H1 (cell line): Measurements from ENCODE around the gene TAS2R31. TPM values are rescaled to one million over a fixed set of nuclear protein-coding genes. Genes with fewer than 3 reads are reported as not detected.

Source experiments
- CTCF ChIA-PET: fragments of 300-600 bp; sonication (Branson Sonifier 250); formaldehyde crosslinking; loops from one replicate; lab custom pipeline; 2021; ENCODE audit not compliant: partially characterized antibody; lab: Charles Lee
- POLR2A ChIA-PET: fragments of 300-600 bp; sonication (Branson Sonifier 250); formaldehyde crosslinking; loops from one replicate; lab custom pipeline; 2021; ENCODE audit warnings: inconsistent platforms; ENCODE audit not compliant: partially characterized antibody; lab: Charles Lee
- DNase-seq, 2 experiments: peaks; one replicate each; pipeline versions ENCODE4 v3.0.0 to v3.0.0-alpha.2; 2010 to 2022; ENCODE audit warnings: low spot score in 2 of 2, low read depth in 1 of 2, mixed read lengths in 1 of 2
- FAIRE-seq: peaks from 2 replicates; lab custom pipeline; 2011; peaks lifted over from hg19 to GRCh38; lab: Jason Lieb, UNC
- H2AFZ ChIP-seq: 2 replicates; pipeline ENCODE4 v1.8.1; 2012; ENCODE audit warnings: low read length, inconsistent platforms
- H2AK5ac ChIP-seq: 2 replicates; pipeline ENCODE4 v1.6.1; 2013; ENCODE audit warnings: low read depth, low read length
- H2BK120ac ChIP-seq: replicated peaks from 2 replicates; pipeline ENCODE3; 2013; ENCODE audit warnings: low read depth, low read length, inconsistent platforms
- H2BK12ac ChIP-seq: 2 replicates; pipeline ENCODE4 v1.6.1; 2013; ENCODE audit warnings: low read depth, low read length
- H2BK15ac ChIP-seq: 2 replicates; pipeline ENCODE4 v1.6.1; 2013; ENCODE audit warnings: low read length
- H2BK20ac ChIP-seq: 2 replicates; pipeline ENCODE4 v1.6.1; 2013; ENCODE audit warnings: low read length
- H2BK5ac ChIP-seq: 2 replicates; pipeline ENCODE4 v1.6.1; 2013; ENCODE audit warnings: low read depth, low read length
- H3K14ac ChIP-seq: 2 replicates; pipeline ENCODE4 v1.6.1; 2013; ENCODE audit warnings: inconsistent platforms; ENCODE audit not compliant: insufficient read length
- H3K18ac ChIP-seq: 2 replicates; pipeline ENCODE4 v1.6.1; 2013; ENCODE audit warnings: low read length; ENCODE audit errors: extremely low read depth
- H3K23ac ChIP-seq: 2 replicates; pipeline ENCODE4 v1.6.1; 2013; ENCODE audit warnings: inconsistent platforms; ENCODE audit not compliant: insufficient read length
- H3K23me2 ChIP-seq: 2 replicates; pipeline ENCODE4 v1.6.1; 2013; ENCODE audit warnings: low read depth, low read length
- H3K27ac ChIP-seq: 2 replicates; pipeline ENCODE4 v1.6.1; 2011; ENCODE audit warnings: low read depth, low read length, inconsistent platforms
- H3K27me3 ChIP-seq, 4 experiments: replicated peaks in 1 of 4; 1 replicate in 1 of 4; 2 replicates in 3 of 4; pipeline versions ENCODE4 v1.6.1 to v1.8.1; 2011 to 2013; ENCODE audit warnings: low read length in 3 of 4, mild to moderate bottlenecking in 3 of 4, inconsistent platforms in 2 of 4, mixed read lengths in 2 of 4, moderate library complexity in 1 of 4; ENCODE audit not compliant: control insufficient read depth in 3 of 4, insufficient read depth in 3 of 4; ENCODE audit errors: extremely low read depth in 1 of 4
- H3K36me3 ChIP-seq, 4 experiments: 2 replicates each; pipeline versions ENCODE4 v1.6.1 to v1.8.1; 2011 to 2013; ENCODE audit warnings: mild to moderate bottlenecking in 4 of 4, low read length in 3 of 4, moderate library complexity in 2 of 4, control low read depth in 1 of 4, inconsistent platforms in 1 of 4; ENCODE audit not compliant: insufficient read depth in 4 of 4, control insufficient read depth in 2 of 4
- H3K4ac ChIP-seq: replicated peaks from 2 replicates; pipeline ENCODE3; 2013; ENCODE audit warnings: low read length, low read depth, mixed read lengths, inconsistent platforms; ENCODE audit not compliant: insufficient read length
- H3K4me1 ChIP-seq, 4 experiments: replicated peaks in 1 of 4; 1 replicate in 1 of 4; 2 replicates in 3 of 4; pipeline versions ENCODE4 v1.6.1 to v1.8.1; 2011 to 2013; ENCODE audit warnings: low read length in 3 of 4, inconsistent platforms in 2 of 4, mixed read lengths in 1 of 4; ENCODE audit not compliant: insufficient read depth in 4 of 4, control insufficient read depth in 3 of 4
- H3K4me2 ChIP-seq, 2 experiments: 2 replicates each; pipeline versions ENCODE4 v1.6.1 to v1.8.1; 2011 to 2013; ENCODE audit warnings: low read depth in 2 of 2, low read length in 2 of 2, control low read depth in 1 of 2, inconsistent platforms in 1 of 2, mild to moderate bottlenecking in 1 of 2; ENCODE audit not compliant: insufficient read depth in 1 of 2
- H3K4me3 ChIP-seq, 4 experiments: fragments of 200-600, 300-600 bp in 1 of 4; sonication (generic), shearing (Covaris generic), sonication (Bioruptor Twin) in 1 of 4; 2 replicates each; pipeline versions ENCODE4 v1.5.1 to v1.8.1; 2011 to 2016; ENCODE audit warnings: low read length in 4 of 4, low read depth in 3 of 4, control low read depth in 2 of 4, inconsistent platforms in 2 of 4, mild to moderate bottlenecking in 2 of 4, mixed read lengths in 1 of 4, moderate library complexity in 1 of 4; ENCODE audit not compliant: insufficient read depth in 2 of 4; ENCODE audit errors: extremely low read depth in 1 of 4
- H3K56ac ChIP-seq: replicated peaks from 2 replicates; pipeline ENCODE3; 2013; ENCODE audit warnings: low read depth, mild to moderate bottlenecking, mixed read lengths, low read length, inconsistent platforms; ENCODE audit not compliant: insufficient read length
- H3K79me1 ChIP-seq: 2 replicates; pipeline ENCODE4 v1.6.1; 2013; ENCODE audit warnings: low read depth, low read length, control low read depth
- H3K79me2 ChIP-seq, 2 experiments: 2 replicates each; pipeline versions ENCODE4 v1.6.1 to v1.8.1; 2012 to 2013; ENCODE audit warnings: low read length in 2 of 2, mild to moderate bottlenecking in 2 of 2, inconsistent platforms in 1 of 2; ENCODE audit not compliant: insufficient read depth in 2 of 2, control insufficient read depth in 1 of 2
- H3K9ac ChIP-seq, 4 experiments: replicated peaks in 1 of 4; 1 replicate in 1 of 4; 2 replicates in 3 of 4; pipeline versions ENCODE4 v1.6.1 to v1.8.1; 2011 to 2013; ENCODE audit warnings: low read depth in 3 of 4, low read length in 3 of 4, control low read depth in 2 of 4, mild to moderate bottlenecking in 2 of 4, moderate library complexity in 2 of 4, inconsistent platforms in 1 of 4; ENCODE audit errors: extremely low read depth in 1 of 4
- H3K9me3 ChIP-seq, 2 experiments: 2 replicates each; pipeline versions ENCODE4 v1.6.1 to v1.8.1; 2012 to 2013; ENCODE audit warnings: mild to moderate bottlenecking in 2 of 2, moderate library complexity in 2 of 2, control low read depth in 1 of 2, inconsistent platforms in 1 of 2, low read depth in 1 of 2, low read length in 1 of 2, mixed read lengths in 1 of 2; ENCODE audit not compliant: insufficient read depth in 2 of 2
- H4K20me1 ChIP-seq, 2 experiments: replicated peaks in 1 of 2; 2 replicates each; pipeline versions ENCODE3 to v1.8.1; 2011 to 2013; ENCODE audit warnings: inconsistent platforms in 2 of 2, low read length in 2 of 2, mild to moderate bottlenecking in 1 of 2; ENCODE audit not compliant: insufficient read depth in 2 of 2, control insufficient read depth in 1 of 2
- H4K5ac ChIP-seq: 2 replicates; pipeline ENCODE4 v1.6.1; 2013; ENCODE audit warnings: low read length, low read depth, mixed read lengths, inconsistent platforms; ENCODE audit not compliant: insufficient read length
- H4K8ac ChIP-seq: 2 replicates; pipeline ENCODE4 v1.8.0; 2013; ENCODE audit warnings: mild to moderate bottlenecking, moderate library complexity, low read length, inconsistent platforms; ENCODE audit not compliant: insufficient read depth; ENCODE audit errors: extremely low read depth
- H4K91ac ChIP-seq: replicated peaks from 2 replicates; pipeline ENCODE3; 2013; ENCODE audit warnings: low read length, mixed read lengths, inconsistent platforms; ENCODE audit not compliant: insufficient read length
- BRCA1 ChIP-seq: IDR thresholded peaks from 2 replicates; pipeline ENCODE4 v1.6.1; 2012; ENCODE audit warnings: low read depth, low read length, improper control_type of control experiment
- GABPA ChIP-seq: IDR thresholded peaks from 2 replicates; pipeline ENCODE4 v1.6.1; 2011; ENCODE audit warnings: mild to moderate bottlenecking, low read length, moderate library complexity, borderline replicate concordance; ENCODE audit not compliant: insufficient read depth
- JUN ChIP-seq: IDR thresholded peaks from 2 replicates; pipeline ENCODE4 v1.6.1; 2011; ENCODE audit warnings: low read depth, mild to moderate bottlenecking, improper control_type of control experiment, low read length
- KDM4A ChIP-seq: IDR thresholded peaks from one replicate; pipeline ENCODE4 v1.7.1; 2012; ENCODE audit warnings: low read depth, mild to moderate bottlenecking, moderate library complexity, low read length, inconsistent platforms; ENCODE audit not compliant: severe bottlenecking
- KDM5A ChIP-seq: fragments of 200-600 bp; IDR thresholded peaks from 2 replicates; pipeline ENCODE4 v1.7.1; 2012; ENCODE audit warnings: mild to moderate bottlenecking, low read length, inconsistent platforms, mixed read lengths
- PHF8 ChIP-seq: fragments of 200-600 bp; sonication (generic); conservative IDR thresholded peaks from 2 replicates; pipeline ENCODE4 v1.7.1; 2012; ENCODE audit warnings: low read depth, mild to moderate bottlenecking, inconsistent platforms, low read length, moderate library complexity
- WGBS, 2 experiments: shearing (Covaris generic) in 1 of 2; methylation state at CpG; one replicate each; pipeline versions ENCODE4 v1.1.6 to v1.1.7; 2013 to 2015; ENCODE audit warnings: low lambda C conversion rate in 2 of 2, mixed read lengths in 2 of 2, inconsistent platforms in 1 of 2, low coverage in 1 of 2, missing lambda C conversion rate in 1 of 2; ENCODE audit not compliant: insufficient replicate concordance in 2 of 2, insufficient coverage in 1 of 2, insufficient read length in 1 of 2; ENCODE audit errors: extremely low coverage in 1 of 2, missing lambda C conversion rate in 1 of 2; 5-methylcytosine and 5-hydroxymethylcytosine counted together
- polyA plus RNA-seq, 7 experiments: library from polyadenylated mRNA; depleted of rRNA in 3 of 7; stranded (reverse) in 5 of 7; unstranded in 2 of 7; fragments of >200 nt in 5 of 7; fragments of 200-250 nt in 2 of 7; gene quantifications; 1 replicate in 5 of 7; 2 replicates in 1 of 7; 4 replicates in 1 of 7; pipeline versions ENCODE4 v1.2.1 to v1.2.3, GENCODE V29; 2011 to 2013; ENCODE audit warnings: missing spikeins in 2 of 7, mixed read lengths in 2 of 7
- total RNA-seq: library from RNA; stranded (reverse); fragmentation: NEBNext Ultra II Directional; extraction: Animal tissue kit (Norgen Biotek cat#: 25700); gene quantifications from 2 replicates; pipeline ENCODE4 v1.2.1, GENCODE V29; 2021
- TF ChIP-seq, protein P1 (sequence below), 3 experiments: IDR thresholded peaks; 1 replicate in 2 of 3; 2 replicates in 1 of 3; pipeline versions ENCODE4 v1.5.1 to v1.6.1; 2011; ENCODE audit warnings: low read length in 3 of 3, mild to moderate bottlenecking in 3 of 3, inconsistent platforms in 2 of 3, low read depth in 1 of 3, moderate library complexity in 1 of 3; ENCODE audit not compliant: insufficient read depth in 1 of 3; ENCODE audit errors: control extremely low read depth in 1 of 3

TAS2R31 gene
- total and polyA plus RNA-seq, 2 of the 8 experiments (the other 6 are each of a cell fraction or from before 2014, with no cell fraction given) = 0.24 to 1.4 TPM

DNA sequence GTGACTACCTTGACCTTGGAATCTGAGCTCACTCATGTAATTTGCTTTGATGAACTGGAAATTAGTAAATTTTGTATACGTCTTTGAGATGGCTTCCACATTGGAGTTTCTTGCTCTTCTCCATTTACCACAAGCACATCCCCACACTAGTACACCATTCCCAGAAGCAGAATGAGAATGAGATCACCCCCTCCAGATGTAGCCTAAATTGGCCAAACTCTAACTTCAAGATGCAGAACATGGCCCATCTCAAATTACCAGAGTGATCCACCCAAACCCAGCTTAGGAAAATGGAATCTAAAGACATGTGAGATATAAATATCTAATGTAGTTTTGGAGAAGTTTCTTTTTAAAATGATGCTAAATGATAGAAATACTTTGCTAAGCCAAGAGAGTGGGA is 23.6 kb downstream of the TAS2R31 start:
- H4K91ac ChIP-seq = no peak overlapping the region
- no peak for DNase-seq
- H4K5ac ChIP-seq = no peak overlapping the region
- no peak overlapping the region for H3K4me3 ChIP-seq
- no peak overlapping the region for H3K4ac ChIP-seq
- TF ChIP-seq PHF8 (no peak), KDM4A (no peak), KDM5A (no peak), BRCA1 (no peak), JUN (no peak), GABPA (no peak)
- TF ChIP-seq, protein P1, sequence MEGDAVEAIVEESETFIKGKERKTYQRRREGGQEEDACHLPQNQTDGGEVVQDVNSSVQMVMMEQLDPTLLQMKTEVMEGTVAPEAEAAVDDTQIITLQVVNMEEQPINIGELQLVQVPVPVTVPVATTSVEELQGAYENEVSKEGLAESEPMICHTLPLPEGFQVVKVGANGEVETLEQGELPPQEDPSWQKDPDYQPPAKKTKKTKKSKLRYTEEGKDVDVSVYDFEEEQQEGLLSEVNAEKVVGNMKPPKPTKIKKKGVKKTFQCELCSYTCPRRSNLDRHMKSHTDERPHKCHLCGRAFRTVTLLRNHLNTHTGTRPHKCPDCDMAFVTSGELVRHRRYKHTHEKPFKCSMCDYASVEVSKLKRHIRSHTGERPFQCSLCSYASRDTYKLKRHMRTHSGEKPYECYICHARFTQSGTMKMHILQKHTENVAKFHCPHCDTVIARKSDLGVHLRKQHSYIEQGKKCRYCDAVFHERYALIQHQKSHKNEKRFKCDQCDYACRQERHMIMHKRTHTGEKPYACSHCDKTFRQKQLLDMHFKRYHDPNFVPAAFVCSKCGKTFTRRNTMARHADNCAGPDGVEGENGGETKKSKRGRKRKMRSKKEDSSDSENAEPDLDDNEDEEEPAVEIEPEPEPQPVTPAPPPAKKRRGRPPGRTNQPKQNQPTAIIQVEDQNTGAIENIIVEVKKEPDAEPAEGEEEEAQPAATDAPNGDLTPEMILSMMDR (IDR thresholded peaks at IDR 0.05; ENCODE audit: control extremely low read depth in 1 of 3, insufficient read depth in 1 of 3, low read depth in 1 of 3, low read length in 3 of 3) = no peak
- H2BK5ac ChIP-seq = no peak overlapping the region
- H3K79me2 ChIP-seq = no peaks in the 10 kb centered on the region
- no peak overlapping the region for H3K14ac ChIP-seq
- H3K9ac ChIP-seq = no peak overlapping the region
- no peak overlapping the region for H2AK5ac ChIP-seq
- no peaks in the 10 kb centered on the region for H3K27me3 ChIP-seq
- H2AFZ ChIP-seq = no peak overlapping the region
- no peak overlapping the region for H2BK120ac ChIP-seq
- H3K9me3 ChIP-seq = no peaks in the 10 kb centered on the region
- ChIA-PET CTCF (interaction anchor here (0.6 to 1.4 kb wide), 4 partner anchors 9 to 192 kb away, joined by 3 to 4 read pairs (median 4); partner anchors contain the start of gene TAS2R20), POLR2A (interaction anchor here (0.6 kb wide), 1 partner anchor 62 kb away, joined by 3 read pairs; no protein-coding TSS in a partner anchor)
- H3K36me3 ChIP-seq = no peaks in the 10 kb centered on the region
- H2BK20ac ChIP-seq = no peak overlapping the region
- H3K56ac ChIP-seq = no peak overlapping the region
- no peak overlapping the region for H3K18ac ChIP-seq
- WGBS, 2 experiments = 100% methylated on average over 1 of the region's 1 CpG; no CpG with 5 or more reads in 1 of the 2 experiments
- no peak overlapping the region for H3K23ac ChIP-seq
- no peak overlapping the region for H2BK15ac ChIP-seq
- H4K20me1 ChIP-seq = no peaks in the 10 kb centered on the region
- no peak overlapping the region for H3K4me2 ChIP-seq
- FAIRE-seq = no peak
- H3K27ac ChIP-seq = no peak overlapping the region
- H3K4me1 ChIP-seq = no peaks in the 10 kb centered on the region
- no peak overlapping the region for H2BK12ac ChIP-seq
- H4K8ac ChIP-seq = no peak overlapping the region
- no peaks in the 10 kb centered on the region for H3K23me2 ChIP-seq
- no peaks in the 10 kb centered on the region for H3K79me1 ChIP-seq
